Measurements from ENCODE around the gene RPTOR. TPM values are rescaled to one million over a fixed set of nuclear protein-coding genes. Genes with fewer than 3 reads are reported as not detected.
"Not testable (repeated sequence)": the region's sequence is repeated elsewhere in the genome, so short reads cannot be mapped to it uniquely, and the experiment has no call there.

The RPTOR gene
- total RNA-seq, 4 donors from 2014 or later = 23.6 to 37.0 (median 27.8) TPM

GRCh38 chr17:80813318-80813717 lies 268.7 kb downstream of the RPTOR start:
- DNase-seq (ENCODE audit: low spot score) (no peak), ATAC-seq (ENCODE audit: low FRiP score) (no peak)
- TF ChIP-seq, protein P1, sequence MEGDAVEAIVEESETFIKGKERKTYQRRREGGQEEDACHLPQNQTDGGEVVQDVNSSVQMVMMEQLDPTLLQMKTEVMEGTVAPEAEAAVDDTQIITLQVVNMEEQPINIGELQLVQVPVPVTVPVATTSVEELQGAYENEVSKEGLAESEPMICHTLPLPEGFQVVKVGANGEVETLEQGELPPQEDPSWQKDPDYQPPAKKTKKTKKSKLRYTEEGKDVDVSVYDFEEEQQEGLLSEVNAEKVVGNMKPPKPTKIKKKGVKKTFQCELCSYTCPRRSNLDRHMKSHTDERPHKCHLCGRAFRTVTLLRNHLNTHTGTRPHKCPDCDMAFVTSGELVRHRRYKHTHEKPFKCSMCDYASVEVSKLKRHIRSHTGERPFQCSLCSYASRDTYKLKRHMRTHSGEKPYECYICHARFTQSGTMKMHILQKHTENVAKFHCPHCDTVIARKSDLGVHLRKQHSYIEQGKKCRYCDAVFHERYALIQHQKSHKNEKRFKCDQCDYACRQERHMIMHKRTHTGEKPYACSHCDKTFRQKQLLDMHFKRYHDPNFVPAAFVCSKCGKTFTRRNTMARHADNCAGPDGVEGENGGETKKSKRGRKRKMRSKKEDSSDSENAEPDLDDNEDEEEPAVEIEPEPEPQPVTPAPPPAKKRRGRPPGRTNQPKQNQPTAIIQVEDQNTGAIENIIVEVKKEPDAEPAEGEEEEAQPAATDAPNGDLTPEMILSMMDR (IDR thresholded peaks at IDR 0.05) = no peak

GRCh38 chr17:80814491-80814890 lies 269.9 kb downstream of the RPTOR start:
- TF ChIP-seq, protein P1 (IDR thresholded peaks at IDR 0.05) = no peak
- ATAC-seq (ENCODE audit: low FRiP score) (no peak), DNase-seq (ENCODE audit: low spot score) (no peak)

- no peak for DNase-seq (ENCODE audit: low spot score)
- TF ChIP-seq, protein P1 (IDR thresholded peaks at IDR 0.05) = no peak
- no peak for ATAC-seq (ENCODE audit: low FRiP score)
Observed at GRCh38 chr17:80815151-80815681, 270.6 kb downstream of the RPTOR start.

GRCh38 chr17:80815718-80816117 lies 271.1 kb downstream of the RPTOR start:
- DNase-seq (ENCODE audit: low spot score); ATAC-seq (ENCODE audit: low FRiP score): not testable (repeated sequence)

GRCh38 chr17:80816241-80817103 lies 271.8 kb downstream of the RPTOR start:
- TF ChIP-seq, protein P1 (IDR thresholded peaks at IDR 0.05) = no peak
- ATAC-seq (ENCODE audit: low FRiP score) = no peak
- DNase-seq (ENCODE audit: low spot score) = no peak

GRCh38 chr17:80817321-80817845 lies 272.7 kb downstream of the RPTOR start:
- ATAC-seq (ENCODE audit: low FRiP score) = no peak
- DNase-seq (ENCODE audit: low spot score) = no peak
- TF ChIP-seq, protein P1 (IDR thresholded peaks at IDR 0.05) = no peak

DNA sequence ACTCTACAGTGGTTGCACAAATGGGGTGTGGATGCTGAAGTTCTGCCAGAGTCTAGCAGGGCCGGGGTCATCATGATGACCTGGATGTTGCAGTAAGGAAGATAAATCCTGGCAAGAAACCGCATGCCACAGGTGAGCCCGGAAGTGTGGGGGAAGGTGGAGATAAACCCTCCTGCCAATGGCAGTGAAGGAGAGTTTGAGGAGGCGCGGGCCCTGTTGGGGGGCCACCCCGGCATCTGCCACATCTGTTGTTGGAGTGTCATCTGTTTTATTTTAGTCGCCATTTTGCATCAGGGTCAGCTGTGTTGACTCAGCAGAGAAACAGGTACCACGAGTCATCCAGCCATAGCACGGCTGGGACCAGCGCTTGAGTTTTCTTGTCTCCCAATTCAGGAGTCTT lies 273.2 kb downstream of the RPTOR start:
- no peak for ATAC-seq (ENCODE audit: low FRiP score)
- DNase-seq (ENCODE audit: low spot score) = no peak
- TF ChIP-seq, protein P1 (IDR thresholded peaks at IDR 0.05) = no peak
